IMR-90 (cell line): ENCODE measurements around the gene KIF4B. TPM values are rescaled to one million over a fixed set of nuclear protein-coding genes. Genes with fewer than 3 reads are reported as not detected.

Source experiments
- ATAC-seq: fragments of 200-7000 bp; cut with Tn5 transposase; 2 replicates; pipeline ENCODE4 v1.9.1; 2020; ENCODE audit warnings: low read depth, mild to moderate bottlenecking, moderate library complexity
- BruUV-seq: library from RNA; stranded (reverse); fragments of 400-500 nt; replicated peaks from 2 replicates; lab custom pipeline; 2021; lab: Mats Ljungman, UMichigan
- CTCF ChIA-PET: fragments of 300-600 bp; formaldehyde crosslinking; extraction: SDS; loops from one replicate; lab custom pipeline; 2021; ENCODE audit warnings: antibody characterized with exemption; lab: Yijun Ruan, JAX
- POLR2A ChIA-PET: fragments of 300-600 bp; sonication (Branson Sonifier 250); formaldehyde crosslinking; loops from one replicate; lab custom pipeline; 2022; ENCODE audit warnings: antibody characterized with exemption; ENCODE audit not compliant: unreplicated experiment; lab: Charles Lee
- DNase-seq: peaks from one replicate; pipeline ENCODE4 v3.0.0; 2013
- H2AFZ ChIP-seq: replicated peaks from 2 replicates; pipeline ENCODE3; 2013; ENCODE audit warnings: low read length, mild to moderate bottlenecking; ENCODE audit not compliant: poor library complexity
- H2AK5ac ChIP-seq: 2 replicates; pipeline ENCODE4 v1.6.1; 2013; ENCODE audit warnings: low read depth, low read length, inconsistent platforms
- H2AK9ac ChIP-seq: replicated peaks from 2 replicates; pipeline ENCODE3; 2013; ENCODE audit warnings: mild to moderate bottlenecking, low read depth, low read length, moderate library complexity; ENCODE audit not compliant: poor library complexity
- H2BK120ac ChIP-seq: 2 replicates; pipeline ENCODE4 v1.6.1; 2013; ENCODE audit warnings: low read depth, low read length, inconsistent platforms
- H2BK15ac ChIP-seq: 3 replicates; pipeline ENCODE4 v1.6.1; 2013; ENCODE audit warnings: low read depth, low read length, inconsistent platforms
- H2BK20ac ChIP-seq: 2 replicates; pipeline ENCODE4 v1.6.1; 2013; ENCODE audit warnings: low read depth, mild to moderate bottlenecking, inconsistent platforms, low read length, moderate library complexity
- H2BK5ac ChIP-seq: 2 replicates; pipeline ENCODE4 v1.6.1; 2013; ENCODE audit warnings: mild to moderate bottlenecking, low read depth, low read length, inconsistent platforms; ENCODE audit not compliant: poor library complexity, severe bottlenecking
- H3K14ac ChIP-seq: replicated peaks from 2 replicates; pipeline ENCODE4 v1.6.1; 2013; ENCODE audit warnings: low read depth, low read length, inconsistent platforms
- H3K18ac ChIP-seq: 2 replicates; pipeline ENCODE4 v1.6.1; 2013; ENCODE audit warnings: low read depth, low read length, control low read depth
- H3K23ac ChIP-seq: 2 replicates; pipeline ENCODE4 v1.6.1; 2013; ENCODE audit warnings: low read depth, low read length, inconsistent platforms
- H3K27ac ChIP-seq: 2 replicates; pipeline ENCODE4 v1.5.1; 2013; ENCODE audit warnings: mild to moderate bottlenecking, control low read depth, low read length; ENCODE audit not compliant: insufficient read depth
- H3K27me3 ChIP-seq: 2 replicates; pipeline ENCODE4 v1.6.1; 2013; ENCODE audit warnings: low read length; ENCODE audit not compliant: control insufficient read depth, insufficient read depth
- H3K36me3 ChIP-seq: 2 replicates; pipeline ENCODE4 v1.6.1; 2013; ENCODE audit warnings: low read length, mixed read lengths; ENCODE audit not compliant: control insufficient read depth, insufficient read depth
- H3K4ac ChIP-seq: 2 replicates; pipeline ENCODE4 v1.6.1; 2013; ENCODE audit warnings: low read depth, low read length, inconsistent platforms
- H3K4me1 ChIP-seq: 2 replicates; pipeline ENCODE4 v1.6.1; 2013; ENCODE audit warnings: low read length, mixed read lengths; ENCODE audit not compliant: control insufficient read depth, insufficient read depth
- H3K4me2 ChIP-seq: 2 replicates; pipeline ENCODE4 v1.6.1; 2013; ENCODE audit warnings: low read depth, mild to moderate bottlenecking, control low read depth, low read length, moderate library complexity
- H3K4me3 ChIP-seq: 2 replicates; pipeline ENCODE4 v1.5.1; 2013; ENCODE audit warnings: low read depth, mild to moderate bottlenecking, control low read depth, low read length, moderate library complexity; ENCODE audit not compliant: insufficient read depth
- H3K56ac ChIP-seq: 2 replicates; pipeline ENCODE4 v1.6.1; 2013; ENCODE audit warnings: low read length, inconsistent platforms; ENCODE audit not compliant: insufficient read depth; ENCODE audit errors: extremely low read depth
- H3K79me1 ChIP-seq, 2 experiments: 2 replicates each; pipeline ENCODE4 v1.6.1; 2013; ENCODE audit warnings: low read length in 2 of 2, inconsistent platforms in 1 of 2, low read depth in 1 of 2
- H3K9ac ChIP-seq: 2 replicates; pipeline ENCODE4 v1.6.1; 2013; ENCODE audit warnings: low read depth, low read length, control low read depth
- H3K9me1 ChIP-seq: 2 replicates; pipeline ENCODE4 v1.6.1; 2013; ENCODE audit warnings: low read length, inconsistent platforms; ENCODE audit not compliant: insufficient read depth
- H3K9me3 ChIP-seq: 2 replicates; pipeline ENCODE4 v1.6.1; 2013; ENCODE audit warnings: low read length; ENCODE audit not compliant: control insufficient read depth, insufficient read depth
- H4K20me1 ChIP-seq: 2 replicates; pipeline ENCODE4 v1.6.1; 2013; ENCODE audit warnings: low read length, inconsistent platforms; ENCODE audit not compliant: insufficient read depth
- H4K5ac ChIP-seq: 2 replicates; pipeline ENCODE4 v1.6.1; 2013; ENCODE audit warnings: mild to moderate bottlenecking, low read depth, low read length, control low read depth
- H4K8ac ChIP-seq, 2 experiments: 2 replicates each; pipeline ENCODE4 v1.6.1; 2013; ENCODE audit warnings: low read depth in 2 of 2, low read length in 2 of 2, control low read depth in 1 of 2, inconsistent platforms in 1 of 2
- H4K91ac ChIP-seq: 2 replicates; pipeline ENCODE4 v1.6.1; 2013; ENCODE audit warnings: low read depth, low read length, inconsistent platforms; ENCODE audit not compliant: insufficient read depth
- CEBPB ChIP-seq: IDR thresholded peaks from 2 replicates; pipeline ENCODE4 v1.6.1; 2012; ENCODE audit warnings: low read depth, low read length, improper control_type of control experiment
- FOS ChIP-seq: fragments of 150-350 bp; IDR thresholded peaks from 2 replicates; pipeline ENCODE4 v1.6.1; 2016; ENCODE audit warnings: low read depth, low read length
- MAZ ChIP-seq: IDR thresholded peaks from 2 replicates; pipeline ENCODE4 v1.6.1; 2012; ENCODE audit warnings: low read depth, mild to moderate bottlenecking, low read length, improper control_type of control experiment, moderate library complexity, borderline replicate concordance
- MXI1 ChIP-seq: IDR thresholded peaks from 2 replicates; pipeline ENCODE4 v1.6.1; 2012; ENCODE audit warnings: low read depth, mild to moderate bottlenecking, low read length, moderate library complexity, borderline replicate concordance
- POLR2A ChIP-seq: IDR thresholded peaks from 2 replicates; pipeline ENCODE4 v1.6.1; 2012; ENCODE audit warnings: mild to moderate bottlenecking, low read depth, low read length
- RCOR1 ChIP-seq: IDR thresholded peaks from 2 replicates; pipeline ENCODE4 v1.6.1; 2012; ENCODE audit warnings: mild to moderate bottlenecking, low read length, improper control_type of control experiment; ENCODE audit not compliant: insufficient replicate concordance
- RFX5 ChIP-seq: IDR thresholded peaks from 2 replicates; pipeline ENCODE4 v1.8.0; 2012; ENCODE audit warnings: low read depth, mild to moderate bottlenecking, low read length, moderate library complexity
- SMC3 ChIP-seq: fragments of 150-350 bp; IDR thresholded peaks from 2 replicates; pipeline ENCODE4 v1.6.1; 2016; ENCODE audit warnings: low read depth, mild to moderate bottlenecking, antibody characterized with exemption, low read length, moderate library complexity
- WGBS, 2 experiments: methylation state at CpG; one replicate each; pipeline versions ENCODE4 v1.1.5 to v1.1.7; 2013; ENCODE audit warnings: missing lambda C conversion rate in 2 of 2; ENCODE audit not compliant: insufficient read length in 1 of 2; ENCODE audit errors: extremely low coverage in 2 of 2; 5-methylcytosine and 5-hydroxymethylcytosine counted together
- dilution Hi-C: fragments of 300-500 bp; cut with HindIII; formaldehyde crosslinking; loops from one replicate; pipeline ENCODE4 v1.14.3; 2018; ENCODE audit warnings: low sequenced_read_pairs; ENCODE audit not compliant: unreplicated experiment
- in situ Hi-C: fragments of 300-500 bp; cut with MboI; formaldehyde crosslinking; loops from 3 replicates; pipeline ENCODE4 v1.14.3; 2019; ENCODE audit warnings: low sequenced_read_pairs, inconsistent platforms, mixed read lengths
- intact Hi-C: fragments of 100-400 bp; cut with micrococcal nuclease; formaldehyde crosslinking; loops from 2 replicates; pipeline ENCODE4 v1.10.0; 2022
- polyA plus RNA-seq, 3 experiments: library from polyadenylated mRNA; depleted of rRNA; stranded (reverse); fragments of >200 nt; gene quantifications; 2 replicates each; pipeline ENCODE4 v1.2.3, GENCODE V29; 2012; ENCODE audit warnings: low replicate concordance in 1 of 3
- total RNA-seq: library from RNA; depleted of rRNA; stranded (reverse); fragments of >200 nt; gene quantifications from 2 replicates; pipeline ENCODE4 v1.2.3, GENCODE V29; 2012
- TF ChIP-seq, protein P1 (sequence below): fragments of 150-350 bp; IDR thresholded peaks from 2 replicates; pipeline ENCODE4 v1.6.1; 2016; ENCODE audit warnings: low read depth, mild to moderate bottlenecking, low read length, moderate library complexity, borderline replicate concordance
- TF ChIP-seq, protein P2 (sequence below): fragments of 150-350 bp; IDR thresholded peaks from 2 replicates; pipeline ENCODE4 v1.6.1; 2017; ENCODE audit warnings: mild to moderate bottlenecking, antibody characterized with exemption, low read length, low read depth
- TF ChIP-seq, protein P3 (sequence below): conservative IDR thresholded peaks from 2 replicates; pipeline ENCODE4 v1.5.1; 2012; ENCODE audit warnings: mild to moderate bottlenecking, low read depth, low read length, improper control_type of control experiment

Gene KIF4B
- total and polyA plus RNA-seq, 2 of the 4 experiments (the other 2 are of a cell fraction) = under 0.01 to 0.03 TPM

DNA sequence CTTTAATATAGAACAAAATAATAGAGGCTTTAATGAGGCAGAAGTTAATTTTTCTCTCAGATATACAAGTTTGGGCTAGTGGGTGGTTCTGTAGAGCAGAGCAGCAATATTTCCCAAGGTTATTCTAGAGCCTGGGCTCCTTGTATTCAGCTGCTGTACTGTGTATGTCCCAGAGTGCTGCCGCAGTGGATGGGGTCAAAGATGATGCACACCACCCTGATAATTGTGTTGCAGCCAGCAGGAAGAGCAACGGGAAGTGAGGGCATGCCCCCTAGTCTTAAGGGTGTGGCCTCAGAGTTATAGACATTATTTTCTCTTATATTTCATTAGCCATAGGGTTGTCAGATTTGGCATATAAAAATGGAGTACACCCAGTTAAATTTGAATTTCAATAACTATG lies 23.9 kb upstream of the KIF4B start:
- no peak overlapping the region for H3K4me2 ChIP-seq
- H2BK15ac ChIP-seq = no peak overlapping the region
- in situ Hi-C loops (no loop called here), intact Hi-C loops (no loop called here), dilution Hi-C loops (no loop called here)
- H3K9me3 ChIP-seq = no peaks in the 10 kb centered on the region
- no peak overlapping the region for H3K18ac ChIP-seq
- H3K4ac ChIP-seq = no peak overlapping the region
- DNase-seq (no peak), ATAC-seq (no peak)
- no peaks in the 10 kb centered on the region for H3K4me1 ChIP-seq
- TF ChIP-seq MXI1 (no peak), RFX5 (no peak), RCOR1 (no peak), MAZ (no peak), POLR2A (no peak), CEBPB (no peak), FOS (no peak), SMC3 (no peak)
- TF ChIP-seq, protein P1, sequence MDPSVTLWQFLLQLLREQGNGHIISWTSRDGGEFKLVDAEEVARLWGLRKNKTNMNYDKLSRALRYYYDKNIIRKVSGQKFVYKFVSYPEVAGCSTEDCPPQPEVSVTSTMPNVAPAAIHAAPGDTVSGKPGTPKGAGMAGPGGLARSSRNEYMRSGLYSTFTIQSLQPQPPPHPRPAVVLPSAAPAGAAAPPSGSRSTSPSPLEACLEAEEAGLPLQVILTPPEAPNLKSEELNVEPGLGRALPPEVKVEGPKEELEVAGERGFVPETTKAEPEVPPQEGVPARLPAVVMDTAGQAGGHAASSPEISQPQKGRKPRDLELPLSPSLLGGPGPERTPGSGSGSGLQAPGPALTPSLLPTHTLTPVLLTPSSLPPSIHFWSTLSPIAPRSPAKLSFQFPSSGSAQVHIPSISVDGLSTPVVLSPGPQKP = no peak
- TF ChIP-seq, protein P2, sequence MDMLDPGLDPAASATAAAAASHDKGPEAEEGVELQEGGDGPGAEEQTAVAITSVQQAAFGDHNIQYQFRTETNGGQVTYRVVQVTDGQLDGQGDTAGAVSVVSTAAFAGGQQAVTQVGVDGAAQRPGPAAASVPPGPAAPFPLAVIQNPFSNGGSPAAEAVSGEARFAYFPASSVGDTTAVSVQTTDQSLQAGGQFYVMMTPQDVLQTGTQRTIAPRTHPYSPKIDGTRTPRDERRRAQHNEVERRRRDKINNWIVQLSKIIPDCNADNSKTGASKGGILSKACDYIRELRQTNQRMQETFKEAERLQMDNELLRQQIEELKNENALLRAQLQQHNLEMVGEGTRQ = no peak
- TF ChIP-seq, protein P3, sequence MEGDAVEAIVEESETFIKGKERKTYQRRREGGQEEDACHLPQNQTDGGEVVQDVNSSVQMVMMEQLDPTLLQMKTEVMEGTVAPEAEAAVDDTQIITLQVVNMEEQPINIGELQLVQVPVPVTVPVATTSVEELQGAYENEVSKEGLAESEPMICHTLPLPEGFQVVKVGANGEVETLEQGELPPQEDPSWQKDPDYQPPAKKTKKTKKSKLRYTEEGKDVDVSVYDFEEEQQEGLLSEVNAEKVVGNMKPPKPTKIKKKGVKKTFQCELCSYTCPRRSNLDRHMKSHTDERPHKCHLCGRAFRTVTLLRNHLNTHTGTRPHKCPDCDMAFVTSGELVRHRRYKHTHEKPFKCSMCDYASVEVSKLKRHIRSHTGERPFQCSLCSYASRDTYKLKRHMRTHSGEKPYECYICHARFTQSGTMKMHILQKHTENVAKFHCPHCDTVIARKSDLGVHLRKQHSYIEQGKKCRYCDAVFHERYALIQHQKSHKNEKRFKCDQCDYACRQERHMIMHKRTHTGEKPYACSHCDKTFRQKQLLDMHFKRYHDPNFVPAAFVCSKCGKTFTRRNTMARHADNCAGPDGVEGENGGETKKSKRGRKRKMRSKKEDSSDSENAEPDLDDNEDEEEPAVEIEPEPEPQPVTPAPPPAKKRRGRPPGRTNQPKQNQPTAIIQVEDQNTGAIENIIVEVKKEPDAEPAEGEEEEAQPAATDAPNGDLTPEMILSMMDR = no peak
- H3K9me1 ChIP-seq = no peaks in the 10 kb centered on the region
- no peak overlapping the region for H2BK120ac ChIP-seq
- H3K23ac ChIP-seq = no peak overlapping the region
- no peaks in the 10 kb centered on the region for H4K20me1 ChIP-seq
- no CpG with 5 or more reads among the region's 2 CpGs for WGBS, 2 experiments
- H3K27me3 ChIP-seq = no peaks in the 10 kb centered on the region; the same call in 1 of the 2 replicates
- ChIA-PET CTCF (no interaction called here), POLR2A (no interaction called here)
- no peak overlapping the region for H3K27ac ChIP-seq
- H3K14ac ChIP-seq = no peak overlapping the region
- H4K5ac ChIP-seq = no peak overlapping the region
- H2AK5ac ChIP-seq = no peak overlapping the region
- no peak overlapping the region for H4K91ac ChIP-seq
- H2AFZ ChIP-seq = no peak overlapping the region
- no peak overlapping the region for H3K4me3 ChIP-seq
- H3K9ac ChIP-seq = no peak overlapping the region
- no peak overlapping the region for H2BK5ac ChIP-seq
- no peak overlapping the region for H2BK20ac ChIP-seq
- H3K79me1 ChIP-seq = no peaks in the 10 kb centered on the region
- no TSS peak for BruUV-seq
- no peak overlapping the region for H2AK9ac ChIP-seq
- H3K56ac ChIP-seq = no peak overlapping the region
- H4K8ac ChIP-seq = no peak overlapping the region
- H3K36me3 ChIP-seq = no peaks in the 10 kb centered on the region
